CD14-positive monocyte (primary cell): ENCODE measurements around the gene KLF2. TPM values are rescaled to one million over a fixed set of nuclear protein-coding genes. Genes with fewer than 3 reads are reported as not detected.

ENCODE experiments used
- DNase-seq, 3 donors: peaks; one replicate each; pipeline ENCODE4 v3.0.0-alpha.2; 2011 to 2022
- H2AFZ ChIP-seq: 2 replicates; pipeline ENCODE4 v1.6.0; 2012; ENCODE audit warnings: mild to moderate bottlenecking, low read depth, low read length, inconsistent platforms; ENCODE audit not compliant: insufficient read depth, poor library complexity, severe bottlenecking
- H3K27ac ChIP-seq, 2 donors: 1 replicate in 1 of 2; 2 replicates in 1 of 2; pipeline ENCODE4 v1.5.1; 2012 to 2013; ENCODE audit warnings: low read length in 2 of 2, control low read depth in 1 of 2, inconsistent platforms in 1 of 2, low read depth in 1 of 2, mild to moderate bottlenecking in 1 of 2
- H3K27me3 ChIP-seq, 2 donors: one replicate each; pipeline versions ENCODE4 v1.6.0 to v1.6.1; 2011 to 2013; ENCODE audit warnings: low read length in 2 of 2; ENCODE audit not compliant: control insufficient read depth in 2 of 2, insufficient read depth in 2 of 2
- H3K36me3 ChIP-seq, 2 donors: replicated peaks in 1 of 2; 1 replicate in 1 of 2; 2 replicates in 1 of 2; pipeline versions ENCODE4 v1.5.1 to v1.6.1; 2012 to 2013; ENCODE audit warnings: low read length in 2 of 2, control low read depth in 1 of 2, inconsistent platforms in 1 of 2, mild to moderate bottlenecking in 1 of 2; ENCODE audit not compliant: insufficient read depth in 2 of 2, control insufficient read depth in 1 of 2
- H3K4me1 ChIP-seq, 2 donors: 1 replicate in 1 of 2; 2 replicates in 1 of 2; pipeline versions ENCODE4 v1.5.1 to v1.6.1; 2012 to 2013; ENCODE audit warnings: low read length in 2 of 2, control low read depth in 1 of 2, inconsistent platforms in 1 of 2, mild to moderate bottlenecking in 1 of 2, moderate library complexity in 1 of 2; ENCODE audit not compliant: insufficient read depth in 2 of 2, control insufficient read depth in 1 of 2
- H3K4me2 ChIP-seq: replicated peaks from 2 replicates; pipeline ENCODE3; 2012; ENCODE audit warnings: low read length, moderate library complexity, mild to moderate bottlenecking; ENCODE audit not compliant: poor library complexity, severe bottlenecking; ENCODE audit errors: extremely low read depth
- H3K4me3 ChIP-seq, 3 experiments: fragments of 200-600 bp in 1 of 3; sonication (generic) in 1 of 3; replicated peaks in 1 of 3; 1 replicate in 2 of 3; 2 replicates in 1 of 3; pipeline ENCODE4 v1.5.1; 2011 to 2013; ENCODE audit warnings: low read length in 3 of 3, mild to moderate bottlenecking in 3 of 3, control low read depth in 2 of 3, low read depth in 2 of 3, inconsistent platforms in 1 of 3, moderate library complexity in 1 of 3
- H3K79me2 ChIP-seq: 2 replicates; pipeline ENCODE4 v1.6.0; 2012; ENCODE audit warnings: mild to moderate bottlenecking, control low read depth, inconsistent platforms, low read length, moderate library complexity; ENCODE audit not compliant: insufficient read depth
- H3K9ac ChIP-seq: 2 replicates; pipeline ENCODE4 v1.6.0; 2017; ENCODE audit warnings: low read length, mild to moderate bottlenecking; ENCODE audit not compliant: insufficient read depth, poor library complexity, severe bottlenecking
- H3K9me3 ChIP-seq, 2 donors: replicated peaks in 1 of 2; 1 replicate in 1 of 2; 2 replicates in 1 of 2; pipeline versions ENCODE4 v1.5.1 to v1.6.1; 2012 to 2013; ENCODE audit warnings: low read length in 2 of 2, control low read depth in 1 of 2; ENCODE audit not compliant: control insufficient read depth in 1 of 2, insufficient read depth in 1 of 2
- H4K20me1 ChIP-seq: 2 replicates; pipeline ENCODE4 v1.6.0; 2012; ENCODE audit warnings: mild to moderate bottlenecking, low read length, control low read depth, moderate library complexity; ENCODE audit not compliant: insufficient read depth
- H3K27ac Mint-ChIP-seq, 7 donors: one replicate each; pipeline ENCODE4 v1.8.0; 2020; ENCODE audit warnings: mild to moderate bottlenecking in 7 of 7, mixed read lengths in 7 of 7, moderate library complexity in 6 of 7, inconsistent platforms in 2 of 7
- H3K27me3 Mint-ChIP-seq, 3 donors: one replicate each; pipeline ENCODE4 v1.8.0; 2021 to 2022; ENCODE audit warnings: low read depth in 3 of 3, mild to moderate bottlenecking in 3 of 3, mixed read lengths in 3 of 3, moderate library complexity in 3 of 3, inconsistent platforms in 1 of 3
- H3K36me3 Mint-ChIP-seq, 2 donors: one replicate each; pipeline ENCODE4 v1.8.0; 2020; ENCODE audit warnings: mixed read lengths in 2 of 2, inconsistent platforms in 1 of 2, mild to moderate bottlenecking in 1 of 2
- H3K4me1 Mint-ChIP-seq: one replicate; pipeline ENCODE4 v1.8.0; 2020; ENCODE audit warnings: mild to moderate bottlenecking, mixed read lengths
- H3K4me3 Mint-ChIP-seq, 2 donors: one replicate each; pipeline ENCODE4 v1.8.0; 2020; ENCODE audit warnings: mild to moderate bottlenecking in 2 of 2, mixed read lengths in 2 of 2, moderate library complexity in 1 of 2
- H3K9me3 Mint-ChIP-seq, 7 donors: one replicate each; pipeline ENCODE4 v1.8.0; 2020 to 2022; ENCODE audit warnings: mixed read lengths in 7 of 7, mild to moderate bottlenecking in 6 of 7, moderate library complexity in 6 of 7, inconsistent platforms in 2 of 7
- CTCF ChIP-seq: fragments of 200-600 bp; IDR thresholded peaks from one replicate; pipeline ENCODE4 v1.8.0; 2022; ENCODE audit warnings: antibody characterized with exemption, mild to moderate bottlenecking
- WGBS: methylation state at CpG from one replicate; pipeline ENCODE4 v1.1.5; 2013; ENCODE audit warnings: missing lambda C conversion rate; ENCODE audit not compliant: insufficient coverage; 5-methylcytosine and 5-hydroxymethylcytosine counted together
- intact Hi-C, 2 donors: fragments of 100-400 bp; cut with micrococcal nuclease; formaldehyde crosslinking; loops; one replicate each; pipeline versions ENCODE4 v1.15.0 to v1.15.1; 2023
- polyA plus RNA-seq, 3 donors: library from polyadenylated mRNA; depleted of rRNA in 1 of 3; unstranded in 2 of 3; stranded (reverse) in 1 of 3; fragments of 300-500 nt in 2 of 3; fragments of >200 nt in 1 of 3; fragmentation: Illumina TruSeq in 2 of 3; gene quantifications; 1 replicate in 2 of 3; 2 replicates in 1 of 3; pipeline ENCODE4 v1.2.3, GENCODE V29; 2012 to 2021

Gene KLF2
- polyA plus RNA-seq, 3 donors = 34.0 to 331 (median 51.4) TPM

- no peaks in the 10 kb centered on the region for H4K20me1 ChIP-seq
- Mint-ChIP-seq H3K4me1 (peaks cover 55% of the 10 kb centered on the region), H3K36me3 (peaks cover 2 to 5% of the 10 kb centered on the region in 2 donors), H3K4me3 (peak overlapping the region in 1 of 2 donors; percentile 68), H3K27me3 (peaks cover 6 to 7% (median 6%) of the 10 kb centered on the region in 3 donors), H3K9me3 (no peaks in the 10 kb centered on the region), H3K27ac (peak overlapping the region in 3 of 7 donors; percentile 58 to 71 (median 60))
- H3K9me3 ChIP-seq = no peaks in the 10 kb centered on the region
- no peak for TF ChIP-seq CTCF
- no peaks in the 10 kb centered on the region for H3K36me3 ChIP-seq
- no peaks in the 10 kb centered on the region for H3K27me3 ChIP-seq
- peak overlapping the region in 1 of 3 experiments; percentile 50 for H3K4me3 ChIP-seq
- no peaks in the 10 kb centered on the region for H3K79me2 ChIP-seq
- peaks cover 48 to 68% of the 10 kb centered on the region in 2 donors for H3K4me1 ChIP-seq
- no peak for DNase-seq
- H3K9ac ChIP-seq = no peak overlapping the region
- intact Hi-C loops = no loop called here
- no peak overlapping the region for H2AFZ ChIP-seq
- WGBS = 90% methylated on average over 9 of the region's 13 CpGs
- H3K4me2 ChIP-seq = peak overlapping the region; percentile 61
- H3K27ac ChIP-seq = no peak overlapping the region
Observed at GRCh38 chr19:16337809-16338469, 13.3 kb downstream of the KLF2 start.

GRCh38 chr19:16338470-16339360, 14.1 kb downstream of the KLF2 start:
- Mint-ChIP-seq H3K27me3 (peaks cover 6 to 7% (median 6%) of the 10 kb centered on the region in 3 donors), H3K4me1 (peaks cover 61% of the 10 kb centered on the region), H3K36me3 (peaks cover 2 to 5% of the 10 kb centered on the region in 2 donors), H3K27ac (peak overlapping the region; percentile 18 to 95 (median 86)), H3K4me3 (peak overlapping the region; percentile 67 to 85), H3K9me3 (no peaks in the 10 kb centered on the region)
- H3K9me3 ChIP-seq = no peaks in the 10 kb centered on the region
- H3K4me2 ChIP-seq = peak overlapping the region; percentile 61
- no peak overlapping the region for H2AFZ ChIP-seq
- H3K9ac ChIP-seq = no peak overlapping the region
- peak; percentile 11 for TF ChIP-seq CTCF
- WGBS = 2% methylated on average over 24 of the region's 30 CpGs
- no peaks in the 10 kb centered on the region for H3K36me3 ChIP-seq
- peak overlapping the region; percentile 10 to 12 for H3K27ac ChIP-seq
- H3K27me3 ChIP-seq = no peaks in the 10 kb centered on the region
- H3K79me2 ChIP-seq = no peaks in the 10 kb centered on the region
- intact Hi-C loops = no loop called here
- H3K4me3 ChIP-seq = peak overlapping the region in 1 of 3 experiments; percentile 50
- no peaks in the 10 kb centered on the region for H4K20me1 ChIP-seq
- peak; percentile 65 to 88 (median 78) for DNase-seq
- peaks cover 56 to 75% of the 10 kb centered on the region in 2 donors for H3K4me1 ChIP-seq
